H1 (cell line): Measurements from ENCODE around the gene DCAF4. TPM values are rescaled to one million over a fixed set of nuclear protein-coding genes. Genes with fewer than 3 reads are reported as not detected.

Source experiments
- CTCF ChIA-PET: fragments of 300-600 bp; sonication (Branson Sonifier 250); formaldehyde crosslinking; loops from one replicate; lab custom pipeline; 2021; ENCODE audit not compliant: partially characterized antibody; lab: Charles Lee
- POLR2A ChIA-PET: fragments of 300-600 bp; sonication (Branson Sonifier 250); formaldehyde crosslinking; loops from one replicate; lab custom pipeline; 2021; ENCODE audit warnings: inconsistent platforms; ENCODE audit not compliant: partially characterized antibody; lab: Charles Lee
- DNase-seq, 2 experiments: peaks; one replicate each; pipeline versions ENCODE4 v3.0.0 to v3.0.0-alpha.2; 2010 to 2022; ENCODE audit warnings: low spot score in 2 of 2, low read depth in 1 of 2, mixed read lengths in 1 of 2
- FAIRE-seq: peaks from 2 replicates; lab custom pipeline; 2011; peaks lifted over from hg19 to GRCh38; lab: Jason Lieb, UNC
- H2AFZ ChIP-seq: 2 replicates; pipeline ENCODE4 v1.8.1; 2012; ENCODE audit warnings: low read length, inconsistent platforms
- H2AK5ac ChIP-seq: 2 replicates; pipeline ENCODE4 v1.6.1; 2013; ENCODE audit warnings: low read depth, low read length
- H2BK120ac ChIP-seq: replicated peaks from 2 replicates; pipeline ENCODE3; 2013; ENCODE audit warnings: low read depth, low read length, inconsistent platforms
- H2BK12ac ChIP-seq: 2 replicates; pipeline ENCODE4 v1.6.1; 2013; ENCODE audit warnings: low read depth, low read length
- H2BK15ac ChIP-seq: 2 replicates; pipeline ENCODE4 v1.6.1; 2013; ENCODE audit warnings: low read length
- H2BK20ac ChIP-seq: 2 replicates; pipeline ENCODE4 v1.6.1; 2013; ENCODE audit warnings: low read length
- H2BK5ac ChIP-seq: 2 replicates; pipeline ENCODE4 v1.6.1; 2013; ENCODE audit warnings: low read depth, low read length
- H3K14ac ChIP-seq: 2 replicates; pipeline ENCODE4 v1.6.1; 2013; ENCODE audit warnings: inconsistent platforms; ENCODE audit not compliant: insufficient read length
- H3K18ac ChIP-seq: 2 replicates; pipeline ENCODE4 v1.6.1; 2013; ENCODE audit warnings: low read length; ENCODE audit errors: extremely low read depth
- H3K23ac ChIP-seq: 2 replicates; pipeline ENCODE4 v1.6.1; 2013; ENCODE audit warnings: inconsistent platforms; ENCODE audit not compliant: insufficient read length
- H3K23me2 ChIP-seq: 2 replicates; pipeline ENCODE4 v1.6.1; 2013; ENCODE audit warnings: low read depth, low read length
- H3K27ac ChIP-seq: 2 replicates; pipeline ENCODE4 v1.6.1; 2011; ENCODE audit warnings: low read depth, low read length, inconsistent platforms
- H3K27me3 ChIP-seq, 4 experiments: replicated peaks in 1 of 4; 1 replicate in 1 of 4; 2 replicates in 3 of 4; pipeline versions ENCODE4 v1.6.1 to v1.8.1; 2011 to 2013; ENCODE audit warnings: low read length in 3 of 4, mild to moderate bottlenecking in 3 of 4, inconsistent platforms in 2 of 4, mixed read lengths in 2 of 4, moderate library complexity in 1 of 4; ENCODE audit not compliant: control insufficient read depth in 3 of 4, insufficient read depth in 3 of 4; ENCODE audit errors: extremely low read depth in 1 of 4
- H3K36me3 ChIP-seq, 4 experiments: 2 replicates each; pipeline versions ENCODE4 v1.6.1 to v1.8.1; 2011 to 2013; ENCODE audit warnings: mild to moderate bottlenecking in 4 of 4, low read length in 3 of 4, moderate library complexity in 2 of 4, control low read depth in 1 of 4, inconsistent platforms in 1 of 4; ENCODE audit not compliant: insufficient read depth in 4 of 4, control insufficient read depth in 2 of 4
- H3K4ac ChIP-seq: replicated peaks from 2 replicates; pipeline ENCODE3; 2013; ENCODE audit warnings: low read length, low read depth, mixed read lengths, inconsistent platforms; ENCODE audit not compliant: insufficient read length
- H3K4me1 ChIP-seq, 4 experiments: replicated peaks in 1 of 4; 1 replicate in 1 of 4; 2 replicates in 3 of 4; pipeline versions ENCODE4 v1.6.1 to v1.8.1; 2011 to 2013; ENCODE audit warnings: low read length in 3 of 4, inconsistent platforms in 2 of 4, mixed read lengths in 1 of 4; ENCODE audit not compliant: insufficient read depth in 4 of 4, control insufficient read depth in 3 of 4
- H3K4me2 ChIP-seq, 2 experiments: 2 replicates each; pipeline versions ENCODE4 v1.6.1 to v1.8.1; 2011 to 2013; ENCODE audit warnings: low read depth in 2 of 2, low read length in 2 of 2, control low read depth in 1 of 2, inconsistent platforms in 1 of 2, mild to moderate bottlenecking in 1 of 2; ENCODE audit not compliant: insufficient read depth in 1 of 2
- H3K4me3 ChIP-seq, 4 experiments: fragments of 200-600, 300-600 bp in 1 of 4; sonication (generic), shearing (Covaris generic), sonication (Bioruptor Twin) in 1 of 4; 2 replicates each; pipeline versions ENCODE4 v1.5.1 to v1.8.1; 2011 to 2016; ENCODE audit warnings: low read length in 4 of 4, low read depth in 3 of 4, control low read depth in 2 of 4, inconsistent platforms in 2 of 4, mild to moderate bottlenecking in 2 of 4, mixed read lengths in 1 of 4, moderate library complexity in 1 of 4; ENCODE audit not compliant: insufficient read depth in 2 of 4; ENCODE audit errors: extremely low read depth in 1 of 4
- H3K56ac ChIP-seq: replicated peaks from 2 replicates; pipeline ENCODE3; 2013; ENCODE audit warnings: low read depth, mild to moderate bottlenecking, mixed read lengths, low read length, inconsistent platforms; ENCODE audit not compliant: insufficient read length
- H3K79me1 ChIP-seq: 2 replicates; pipeline ENCODE4 v1.6.1; 2013; ENCODE audit warnings: low read depth, low read length, control low read depth
- H3K79me2 ChIP-seq, 2 experiments: 2 replicates each; pipeline versions ENCODE4 v1.6.1 to v1.8.1; 2012 to 2013; ENCODE audit warnings: low read length in 2 of 2, mild to moderate bottlenecking in 2 of 2, inconsistent platforms in 1 of 2; ENCODE audit not compliant: insufficient read depth in 2 of 2, control insufficient read depth in 1 of 2
- H3K9ac ChIP-seq, 4 experiments: replicated peaks in 1 of 4; 1 replicate in 1 of 4; 2 replicates in 3 of 4; pipeline versions ENCODE4 v1.6.1 to v1.8.1; 2011 to 2013; ENCODE audit warnings: low read depth in 3 of 4, low read length in 3 of 4, control low read depth in 2 of 4, mild to moderate bottlenecking in 2 of 4, moderate library complexity in 2 of 4, inconsistent platforms in 1 of 4; ENCODE audit errors: extremely low read depth in 1 of 4
- H3K9me3 ChIP-seq, 2 experiments: 2 replicates each; pipeline versions ENCODE4 v1.6.1 to v1.8.1; 2012 to 2013; ENCODE audit warnings: mild to moderate bottlenecking in 2 of 2, moderate library complexity in 2 of 2, control low read depth in 1 of 2, inconsistent platforms in 1 of 2, low read depth in 1 of 2, low read length in 1 of 2, mixed read lengths in 1 of 2; ENCODE audit not compliant: insufficient read depth in 2 of 2
- H4K20me1 ChIP-seq, 2 experiments: replicated peaks in 1 of 2; 2 replicates each; pipeline versions ENCODE3 to v1.8.1; 2011 to 2013; ENCODE audit warnings: inconsistent platforms in 2 of 2, low read length in 2 of 2, mild to moderate bottlenecking in 1 of 2; ENCODE audit not compliant: insufficient read depth in 2 of 2, control insufficient read depth in 1 of 2
- H4K5ac ChIP-seq: 2 replicates; pipeline ENCODE4 v1.6.1; 2013; ENCODE audit warnings: low read length, low read depth, mixed read lengths, inconsistent platforms; ENCODE audit not compliant: insufficient read length
- H4K8ac ChIP-seq: 2 replicates; pipeline ENCODE4 v1.8.0; 2013; ENCODE audit warnings: mild to moderate bottlenecking, moderate library complexity, low read length, inconsistent platforms; ENCODE audit not compliant: insufficient read depth; ENCODE audit errors: extremely low read depth
- H4K91ac ChIP-seq: replicated peaks from 2 replicates; pipeline ENCODE3; 2013; ENCODE audit warnings: low read length, mixed read lengths, inconsistent platforms; ENCODE audit not compliant: insufficient read length
- ASH2L ChIP-seq: fragments of 200-600, 300-600 bp; sonication (generic); IDR thresholded peaks from one replicate; pipeline ENCODE4 v1.7.1; 2017; ENCODE audit warnings: low read length
- CTBP2 ChIP-seq: IDR thresholded peaks from 2 replicates; pipeline ENCODE4 v1.7.0; 2011; ENCODE audit warnings: borderline replicate concordance, mild to moderate bottlenecking, moderate library complexity, mixed read lengths, low read length; ENCODE audit not compliant: insufficient read depth, insufficient read length
- CTCF ChIP-seq, 3 experiments: IDR thresholded peaks; 1 replicate in 2 of 3; 2 replicates in 1 of 3; pipeline versions ENCODE4 v1.5.1 to v1.6.1; 2011; ENCODE audit warnings: low read length in 3 of 3, mild to moderate bottlenecking in 3 of 3, inconsistent platforms in 2 of 3, low read depth in 1 of 3, moderate library complexity in 1 of 3; ENCODE audit not compliant: insufficient read depth in 1 of 3; ENCODE audit errors: control extremely low read depth in 1 of 3
- KDM5A ChIP-seq: fragments of 200-600 bp; IDR thresholded peaks from 2 replicates; pipeline ENCODE4 v1.7.1; 2012; ENCODE audit warnings: mild to moderate bottlenecking, low read length, inconsistent platforms, mixed read lengths
- MAX ChIP-seq: IDR thresholded peaks from 2 replicates; pipeline ENCODE4 v1.6.1; 2012; ENCODE audit warnings: inconsistent platforms
- RAD21 ChIP-seq, 2 experiments: IDR thresholded peaks in 1 of 2; conservative IDR thresholded peaks in 1 of 2; 2 replicates each; pipeline ENCODE4 v1.6.1; 2011; ENCODE audit warnings: low read depth in 2 of 2, low read length in 2 of 2, improper control_type of control experiment in 1 of 2, inconsistent platforms in 1 of 2, mild to moderate bottlenecking in 1 of 2, moderate library complexity in 1 of 2
- SIN3A ChIP-seq, 2 experiments: IDR thresholded peaks in 1 of 2; conservative IDR thresholded peaks in 1 of 2; 2 replicates each; pipeline ENCODE4 v1.6.1; 2011 to 2012; ENCODE audit warnings: low read length in 2 of 2, improper control_type of control experiment in 1 of 2, low read depth in 1 of 2, mild to moderate bottlenecking in 1 of 2
- TEAD4 ChIP-seq: IDR thresholded peaks from 2 replicates; pipeline ENCODE4 v1.6.1; 2012; ENCODE audit warnings: low read depth, low read length, inconsistent platforms, mixed read lengths
- YY1 ChIP-seq: IDR thresholded peaks from 2 replicates; pipeline ENCODE4 v1.6.1; 2011; ENCODE audit warnings: low read depth, mild to moderate bottlenecking, low read length
- WGBS, 2 experiments: shearing (Covaris generic) in 1 of 2; methylation state at CpG; one replicate each; pipeline versions ENCODE4 v1.1.6 to v1.1.7; 2013 to 2015; ENCODE audit warnings: low lambda C conversion rate in 2 of 2, mixed read lengths in 2 of 2, inconsistent platforms in 1 of 2, low coverage in 1 of 2, missing lambda C conversion rate in 1 of 2; ENCODE audit not compliant: insufficient replicate concordance in 2 of 2, insufficient coverage in 1 of 2, insufficient read length in 1 of 2; ENCODE audit errors: extremely low coverage in 1 of 2, missing lambda C conversion rate in 1 of 2; 5-methylcytosine and 5-hydroxymethylcytosine counted together
- polyA plus RNA-seq, 7 experiments: library from polyadenylated mRNA; depleted of rRNA in 3 of 7; stranded (reverse) in 5 of 7; unstranded in 2 of 7; fragments of >200 nt in 5 of 7; fragments of 200-250 nt in 2 of 7; gene quantifications; 1 replicate in 5 of 7; 2 replicates in 1 of 7; 4 replicates in 1 of 7; pipeline versions ENCODE4 v1.2.1 to v1.2.3, GENCODE V29; 2011 to 2013; ENCODE audit warnings: missing spikeins in 2 of 7, mixed read lengths in 2 of 7
- total RNA-seq: library from RNA; stranded (reverse); fragmentation: NEBNext Ultra II Directional; extraction: Animal tissue kit (Norgen Biotek cat#: 25700); gene quantifications from 2 replicates; pipeline ENCODE4 v1.2.1, GENCODE V29; 2021

The DCAF4 gene
- total and polyA plus RNA-seq, 2 of the 8 experiments (the other 6 are each of a cell fraction or from before 2014, with no cell fraction given) = 17.0 to 21.1 TPM

DNA sequence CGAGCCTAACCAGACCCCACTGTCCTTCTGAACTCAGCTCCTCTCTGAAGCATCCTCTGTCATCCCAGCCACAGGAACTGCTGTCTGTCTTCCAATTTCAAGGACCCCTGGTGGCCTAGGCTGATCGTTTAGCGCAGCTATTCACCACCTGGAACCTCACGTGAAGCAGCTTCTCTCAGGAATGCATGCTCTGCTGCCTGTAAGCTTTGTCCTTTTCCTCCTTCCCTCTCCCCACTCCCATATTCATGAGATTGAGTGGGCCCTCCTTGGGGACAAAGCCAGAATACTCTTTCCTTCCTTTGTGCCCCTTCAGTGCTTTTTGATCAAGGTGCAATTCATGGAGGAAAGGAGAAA is 49.6 kb upstream of the DCAF4 start:
- peaks cover 3 to 4% of the 10 kb centered on the region in 2 experiments; a peak in 3 of 4 replicates for H3K9me3 ChIP-seq
- H4K5ac ChIP-seq = no peak overlapping the region
- no peaks in the 10 kb centered on the region for H3K79me1 ChIP-seq
- H2BK15ac ChIP-seq = no peak overlapping the region
- H2BK5ac ChIP-seq = peak overlapping the region; percentile 82; the same call in 1 of the 2 replicates
- H3K18ac ChIP-seq = peak overlapping the region; percentile 79; the same call in 1 of the 2 replicates
- H3K79me2 ChIP-seq = no peaks in the 10 kb centered on the region
- H4K20me1 ChIP-seq = no peaks in the 10 kb centered on the region
- no peak overlapping the region; the same call in 1 of the 2 replicates for H4K8ac ChIP-seq
- DNase-seq (no peak), FAIRE-seq (peak; percentile 70)
- CTCF ChIA-PET = interaction anchor here (0.6 to 2.1 kb wide), 5 partner anchors 11 to 357 kb away, joined by 3 to 5 read pairs (median 3); partner anchors contain the start of gene DPF3
- no peak overlapping the region for H3K56ac ChIP-seq
- peaks cover 0 to 1% (median 0%) of the 10 kb centered on the region in 4 experiments; a peak in 1 of 7 replicates for H3K27me3 ChIP-seq
- POLR2A ChIA-PET = interaction anchor here (0.9 to 2.0 kb wide), 2 partner anchors 11 to 18 kb away, joined by 6 to 7 read pairs; no protein-coding TSS in a partner anchor
- no peaks in the 10 kb centered on the region for H3K36me3 ChIP-seq
- no peak overlapping the region for H3K9ac ChIP-seq
- H3K4me1 ChIP-seq = peaks cover 0 to 7% (median 4%) of the 10 kb centered on the region in 4 experiments; a peak in 4 of 7 replicates
- no peaks in the 10 kb centered on the region for H3K23me2 ChIP-seq
- H3K14ac ChIP-seq = no peak overlapping the region
- H3K27ac ChIP-seq = no peak overlapping the region
- H2AK5ac ChIP-seq = no peak overlapping the region
- no peak overlapping the region for H3K4ac ChIP-seq
- H2BK20ac ChIP-seq = peak overlapping the region; percentile 48; the same call in 1 of the 2 replicates
- peak overlapping the region; percentile 7; the same call in 1 of the 2 replicates for H2AFZ ChIP-seq
- H3K23ac ChIP-seq = no peak overlapping the region
- H2BK120ac ChIP-seq = no peak overlapping the region
- H2BK12ac ChIP-seq = peak overlapping the region; percentile 75; the same call in 1 of the 2 replicates
- H3K4me2 ChIP-seq = peak overlapping the region; percentile 1 to 28; a peak in 2 of 4 replicates
- peak overlapping the region; percentile 13 for H4K91ac ChIP-seq
- 42% methylated on average over 4 of the region's 4 CpGs; no CpG with 5 or more reads in 1 of the 2 experiments for WGBS, 2 experiments
- no peak overlapping the region for H3K4me3 ChIP-seq
- TF ChIP-seq ASH2L (peak; percentile 36), CTCF (IDR thresholded peaks at IDR 0.05; ENCODE audit: control extremely low read depth in 1 of 3, insufficient read depth in 1 of 3, low read depth in 1 of 3, low read length in 3 of 3) (peak in 1 of 3 experiments; percentile 32; a peak in 1 of 4 replicates), YY1 (no peak), TEAD4 (peak; percentile 68), MAX (peak; percentile 38; the same call in 1 of the 2 replicates), SIN3A (conservative IDR thresholded peaks at IDR 0.05 in 1 of 2, IDR thresholded peaks at IDR 0.05 in 1 of 2; ENCODE audit: low read depth in 1 of 2, low read length in 2 of 2) (no peak), KDM5A (no peak), RAD21 (IDR thresholded peaks at IDR 0.05 in 1 of 2, conservative IDR thresholded peaks at IDR 0.05 in 1 of 2; ENCODE audit: low read depth in 2 of 2, low read length in 2 of 2) (peak in 1 of 2 experiments; percentile 29; a peak in 1 of 4 replicates), CTBP2 (peak; percentile 33)
